Measurements from ENCODE around the gene STOML1.
A peak's percentile ranks its signal among the peaks of the same experiment; 100 is the strongest.
"Not testable (repeated sequence)": the region's sequence is repeated elsewhere in the genome, so short reads cannot be mapped to it uniquely, and the experiment has no call there.

STOML1 gene

GRCh38 chr15:73986055-73986775, 5.9 kb downstream of the STOML1 start:
- no peak for DNase-seq

GRCh38 chr15:73985101-73985873, 6.8 kb downstream of the STOML1 start:
- DNase-seq: no peak

- DNase-seq: no peak
These were observed 7.7 kb downstream of the STOML1 start for GRCh38 chr15:73984208-73984979.

- DNase-seq: no peak
These were observed 8.3 kb downstream of the STOML1 start for GRCh38 chr15:73983773-73984172.

GRCh38 chr15:73983211-73983727, 8.8 kb downstream of the STOML1 start:
- DNase-seq: no peak

- DNase-seq: peak; percentile 64
These were observed 9.7 kb downstream of the STOML1 start for GRCh38 chr15:73982222-73982962.

- no peak for DNase-seq
These were observed 10.3 kb downstream of the STOML1 start for GRCh38 chr15:73981761-73982221.

- DNase-seq: no peak
These were observed 12.5 kb downstream of the STOML1 start for GRCh38 chr15:73979636-73980035.

GRCh38 chr15:73978896-73979295, 13.2 kb downstream of the STOML1 start:
- DNase-seq: no peak

- peak; percentile 57 for DNase-seq
These were observed 16.5 kb downstream of the STOML1 start for GRCh38 chr15:73975440-73976125.

- DNase-seq: not testable (repeated sequence)
These were observed 18.4 kb downstream of the STOML1 start for GRCh38 chr15:73973683-73974200.

GRCh38 chr15:73972984-73973682, 19.0 kb downstream of the STOML1 start:
- peak; percentile 89 for DNase-seq

GRCh38 chr15:73969151-73969759, 22.8 kb downstream of the STOML1 start:
- no peak for DNase-seq

GRCh38 chr15:73968461-73968860, 23.6 kb downstream of the STOML1 start:
- no peak for DNase-seq

- no peak for DNase-seq
These were observed 26.4 kb downstream of the STOML1 start for GRCh38 chr15:73965758-73966113.

GRCh38 chr15:73965094-73965757, 26.9 kb downstream of the STOML1 start:
- peak; percentile 75 for DNase-seq

- peak; percentile 96 for DNase-seq
These were observed 27.4 kb downstream of the STOML1 start for GRCh38 chr15:73964736-73965093.

GRCh38 chr15:73962433-73962832, 29.7 kb downstream of the STOML1 start:
- DNase-seq: no peak

GRCh38 chr15:73960472-73961070, 31.5 kb downstream of the STOML1 start:
- not testable (repeated sequence) for DNase-seq

- DNase-seq: no peak
These were observed 32.3 kb downstream of the STOML1 start for GRCh38 chr15:73959801-73960200.
